Measurements from ENCODE around the gene CUL3. TPM values are rescaled to one million over a fixed set of nuclear protein-coding genes. Genes with fewer than 3 reads are reported as not detected.
"Not testable (repeated sequence)": the region's sequence is repeated elsewhere in the genome, so short reads cannot be mapped to it uniquely, and the experiment has no call there.

The CUL3 gene
- total and polyA plus RNA-seq, 2 experiments from 2014 or later = 66.4 to 79.0 TPM

DNA sequence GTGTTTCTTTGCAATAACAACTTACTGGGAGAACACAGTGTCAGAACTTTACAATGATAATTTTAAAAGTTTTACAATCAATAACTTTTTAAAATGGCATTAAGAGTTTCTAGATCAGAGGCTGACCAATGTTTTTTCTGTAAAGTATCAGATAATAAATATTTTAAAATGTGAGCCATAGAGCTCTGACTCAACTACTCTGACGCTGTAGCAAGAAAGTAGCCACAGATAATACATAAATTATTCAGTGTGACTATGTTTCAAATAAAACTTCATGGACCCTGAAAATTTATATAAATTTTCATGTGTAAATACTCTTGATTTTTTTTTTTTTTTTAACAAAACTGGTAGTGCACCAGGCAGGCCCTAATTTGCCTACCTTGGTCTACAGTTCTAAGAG lies 77.4 kb downstream of the CUL3 start:
- H3K4me3 ChIP-seq = no peak overlapping the region
- 97% methylated on average over 1 of the region's 1 CpG for WGBS (ENCODE audit: low lambda C conversion rate, missing lambda C conversion rate)
- no peak for TF ChIP-seq EZH2phosphoT487 (IDR thresholded peaks at IDR 0.05; ENCODE audit: low read depth, severe bottlenecking, unreplicated experiment)
- TF ChIP-seq, protein P1, sequence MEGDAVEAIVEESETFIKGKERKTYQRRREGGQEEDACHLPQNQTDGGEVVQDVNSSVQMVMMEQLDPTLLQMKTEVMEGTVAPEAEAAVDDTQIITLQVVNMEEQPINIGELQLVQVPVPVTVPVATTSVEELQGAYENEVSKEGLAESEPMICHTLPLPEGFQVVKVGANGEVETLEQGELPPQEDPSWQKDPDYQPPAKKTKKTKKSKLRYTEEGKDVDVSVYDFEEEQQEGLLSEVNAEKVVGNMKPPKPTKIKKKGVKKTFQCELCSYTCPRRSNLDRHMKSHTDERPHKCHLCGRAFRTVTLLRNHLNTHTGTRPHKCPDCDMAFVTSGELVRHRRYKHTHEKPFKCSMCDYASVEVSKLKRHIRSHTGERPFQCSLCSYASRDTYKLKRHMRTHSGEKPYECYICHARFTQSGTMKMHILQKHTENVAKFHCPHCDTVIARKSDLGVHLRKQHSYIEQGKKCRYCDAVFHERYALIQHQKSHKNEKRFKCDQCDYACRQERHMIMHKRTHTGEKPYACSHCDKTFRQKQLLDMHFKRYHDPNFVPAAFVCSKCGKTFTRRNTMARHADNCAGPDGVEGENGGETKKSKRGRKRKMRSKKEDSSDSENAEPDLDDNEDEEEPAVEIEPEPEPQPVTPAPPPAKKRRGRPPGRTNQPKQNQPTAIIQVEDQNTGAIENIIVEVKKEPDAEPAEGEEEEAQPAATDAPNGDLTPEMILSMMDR (IDR thresholded peaks at IDR 0.05; ENCODE audit: poor library complexity) = no peak
- TF ChIP-seq EZH2 (IDR thresholded peaks at IDR 0.05; ENCODE audit: borderline replicate concordance) = no peak
- peaks cover 21% of the 10 kb centered on the region for H3K79me2 ChIP-seq
- no peaks in the 10 kb centered on the region for H3K9me2 ChIP-seq (replicated peaks; ENCODE audit: insufficient read depth)
- DNase-seq (ENCODE audit: low spot score) = no peak
- no peaks in the 10 kb centered on the region for H3K27me3 ChIP-seq
- no peak overlapping the region for H3K4me2 ChIP-seq
- no peaks in the 10 kb centered on the region for H3K9me3 ChIP-seq (ENCODE audit: low read depth)
- no peak overlapping the region for H3K27ac ChIP-seq
- no peaks in the 10 kb centered on the region for H3K36me3 ChIP-seq (replicated peaks; ENCODE audit: insufficient read depth, low read depth)
- H4K20me1 ChIP-seq (ENCODE audit: insufficient read depth, poor library complexity, severe bottlenecking) = no peaks in the 10 kb centered on the region
- H3K4me1 ChIP-seq (ENCODE audit: insufficient read depth) = no peaks in the 10 kb centered on the region
- H2AFZ ChIP-seq = no peak overlapping the region

DNA sequence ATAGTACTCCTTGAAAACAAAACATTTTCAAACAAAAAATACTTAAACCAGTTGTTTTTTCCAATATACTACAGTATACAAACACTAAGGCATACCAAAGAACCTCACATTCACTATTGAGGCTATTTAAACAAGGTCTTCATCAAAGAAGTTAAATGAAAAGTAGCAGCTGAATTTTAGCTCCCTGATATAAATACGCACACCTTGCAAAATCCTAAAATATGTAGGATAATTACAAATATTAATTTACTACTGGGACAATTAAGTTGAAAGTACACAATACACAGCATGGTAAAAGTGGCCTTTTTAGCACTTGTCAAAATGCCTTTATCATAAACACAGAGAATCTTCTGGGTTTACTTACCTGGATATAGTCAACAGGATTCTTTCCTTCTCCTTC lies 78.7 kb downstream of the CUL3 start:
- Histone ChIP-seq H4K20me1 (ENCODE audit: insufficient read depth, poor library complexity, severe bottlenecking) (no peaks in the 10 kb centered on the region), H3K4me1 (ENCODE audit: insufficient read depth) (no peaks in the 10 kb centered on the region), H3K27ac (no peak overlapping the region), H3K27me3 (no peaks in the 10 kb centered on the region), H3K9me2 (replicated peaks; ENCODE audit: insufficient read depth) (no peaks in the 10 kb centered on the region), H3K4me2 (no peak overlapping the region), H3K79me2 (peaks cover 11% of the 10 kb centered on the region), H3K4me3 (no peak overlapping the region), H3K36me3 (replicated peaks; ENCODE audit: insufficient read depth, low read depth) (no peaks in the 10 kb centered on the region), H2AFZ (no peak overlapping the region), H3K9me3 (ENCODE audit: low read depth) (no peaks in the 10 kb centered on the region)
- DNase-seq (ENCODE audit: low spot score) = no peak
- WGBS (ENCODE audit: low lambda C conversion rate, missing lambda C conversion rate) = 100% methylated on average over 1 of the region's 1 CpG
- TF ChIP-seq, protein P1 (IDR thresholded peaks at IDR 0.05; ENCODE audit: poor library complexity) = no peak
- TF ChIP-seq EZH2phosphoT487 (IDR thresholded peaks at IDR 0.05; ENCODE audit: low read depth, severe bottlenecking, unreplicated experiment) = no peak
- no peak for TF ChIP-seq EZH2 (IDR thresholded peaks at IDR 0.05; ENCODE audit: borderline replicate concordance)

DNA sequence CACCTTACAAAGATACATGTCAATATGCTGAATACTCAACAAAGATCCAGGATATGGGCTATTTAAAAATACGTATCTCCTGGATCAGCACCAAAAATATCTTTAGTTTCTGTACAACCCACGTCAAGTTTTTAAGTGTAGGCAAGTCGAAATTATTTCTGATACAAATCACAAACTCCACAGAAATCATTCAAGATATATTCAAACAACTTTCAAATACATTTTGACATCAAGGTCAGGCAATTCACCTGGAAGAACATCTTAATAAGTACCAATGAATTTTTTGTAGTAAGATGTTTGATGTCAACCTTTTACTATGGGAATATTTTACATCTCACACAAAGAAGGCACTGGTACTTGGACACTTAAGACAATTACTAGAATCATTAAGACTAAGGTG lies 86.2 kb downstream of the CUL3 start:
- no peak for DNase-seq (ENCODE audit: low spot score)
- Histone ChIP-seq H3K4me2 (no peak overlapping the region), H3K36me3 (replicated peaks; ENCODE audit: insufficient read depth, low read depth) (no peaks in the 10 kb centered on the region), H3K4me3 (no peak overlapping the region), H3K9me3 (ENCODE audit: low read depth) (no peaks in the 10 kb centered on the region), H3K27ac (no peak overlapping the region), H3K9me2 (replicated peaks; ENCODE audit: insufficient read depth) (no peaks in the 10 kb centered on the region), H3K79me2 (peaks cover 5% of the 10 kb centered on the region), H3K4me1 (ENCODE audit: insufficient read depth) (no peaks in the 10 kb centered on the region), H4K20me1 (ENCODE audit: insufficient read depth, poor library complexity, severe bottlenecking) (no peaks in the 10 kb centered on the region), H3K27me3 (no peaks in the 10 kb centered on the region), H2AFZ (no peak overlapping the region)
- 98% methylated on average over 3 of the region's 3 CpGs for WGBS (ENCODE audit: low lambda C conversion rate, missing lambda C conversion rate)
- TF ChIP-seq, protein P1 (IDR thresholded peaks at IDR 0.05; ENCODE audit: poor library complexity) = no peak
- TF ChIP-seq EZH2phosphoT487 (IDR thresholded peaks at IDR 0.05; ENCODE audit: low read depth, severe bottlenecking, unreplicated experiment) (no peak), EZH2 (IDR thresholded peaks at IDR 0.05; ENCODE audit: borderline replicate concordance) (no peak)

DNA sequence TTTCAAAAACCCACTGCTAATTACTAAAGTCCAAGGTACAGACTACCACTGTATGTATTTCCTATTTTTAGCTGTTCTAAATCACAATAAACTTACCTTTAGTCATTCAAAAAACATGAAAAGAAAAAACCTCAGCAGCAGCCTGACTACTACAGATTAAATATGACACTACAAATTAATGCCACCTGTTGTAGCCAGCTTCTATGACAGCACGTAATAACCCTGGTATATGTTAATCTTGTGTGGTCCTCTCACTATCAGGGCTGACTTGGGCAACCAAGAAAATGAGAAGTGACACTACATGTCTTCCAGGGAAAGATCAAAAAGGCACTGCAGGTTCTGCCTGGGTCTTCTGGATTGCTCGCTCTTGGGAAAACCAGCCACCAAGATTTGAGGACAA lies 92.6 kb downstream of the CUL3 start:
- DNase-seq (ENCODE audit: low spot score) = no peak
- H3K4me2 ChIP-seq = peak overlapping the region; percentile 6
- TF ChIP-seq EZH2 (IDR thresholded peaks at IDR 0.05; ENCODE audit: borderline replicate concordance) (no peak), EZH2phosphoT487 (IDR thresholded peaks at IDR 0.05; ENCODE audit: low read depth, severe bottlenecking, unreplicated experiment) (no peak)
- TF ChIP-seq, protein P1 (IDR thresholded peaks at IDR 0.05; ENCODE audit: poor library complexity) = no peak
- no peaks in the 10 kb centered on the region for H3K9me3 ChIP-seq (ENCODE audit: low read depth)
- peaks cover 6% of the 10 kb centered on the region for H3K4me1 ChIP-seq (ENCODE audit: insufficient read depth)
- peaks cover 46% of the 10 kb centered on the region for H3K79me2 ChIP-seq
- no peak overlapping the region for H2AFZ ChIP-seq
- no peaks in the 10 kb centered on the region for H3K9me2 ChIP-seq (replicated peaks; ENCODE audit: insufficient read depth)
- H3K4me3 ChIP-seq = no peak overlapping the region
- 82% methylated on average over 2 of the region's 2 CpGs for WGBS (ENCODE audit: low lambda C conversion rate, missing lambda C conversion rate)
- H4K20me1 ChIP-seq (ENCODE audit: insufficient read depth, poor library complexity, severe bottlenecking) = no peaks in the 10 kb centered on the region
- H3K36me3 ChIP-seq (replicated peaks; ENCODE audit: insufficient read depth, low read depth) = no peaks in the 10 kb centered on the region
- H3K27me3 ChIP-seq = no peaks in the 10 kb centered on the region
- H3K27ac ChIP-seq = no peak overlapping the region

DNA sequence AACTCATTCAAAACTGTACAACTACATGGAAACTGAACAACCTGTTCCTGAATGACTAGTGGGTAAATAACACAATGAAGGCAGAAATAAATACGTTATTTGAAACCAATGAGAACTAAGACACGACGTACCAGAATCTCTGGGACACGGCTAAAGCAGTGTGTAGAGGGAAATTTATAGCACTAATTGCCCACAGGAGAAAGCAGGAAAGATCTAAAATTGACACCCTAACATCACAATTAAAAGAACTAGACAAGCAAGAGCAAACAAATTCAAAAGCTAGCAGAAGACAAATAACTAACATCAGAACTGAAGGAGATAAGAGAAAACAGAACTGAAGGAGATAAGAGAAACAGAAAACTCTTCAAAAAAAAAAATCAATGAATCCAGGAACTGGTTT lies 97.2 kb downstream of the CUL3 start:
- not testable (repeated sequence) for H3K9me3 ChIP-seq (ENCODE audit: low read depth); H3K9me2 ChIP-seq (replicated peaks; ENCODE audit: insufficient read depth); H3K4me2 ChIP-seq; H3K27me3 ChIP-seq; H3K36me3 ChIP-seq (replicated peaks; ENCODE audit: insufficient read depth, low read depth); H3K27ac ChIP-seq; DNase-seq (ENCODE audit: low spot score); H2AFZ ChIP-seq; H3K4me3 ChIP-seq; H4K20me1 ChIP-seq (ENCODE audit: insufficient read depth, poor library complexity, severe bottlenecking)
- Histone ChIP-seq H3K79me2 (peaks cover 54% of the 10 kb centered on the region), H3K4me1 (ENCODE audit: insufficient read depth) (peaks cover 21% of the 10 kb centered on the region)
- WGBS (ENCODE audit: low lambda C conversion rate, missing lambda C conversion rate) = 100% methylated on average over 4 of the region's 4 CpGs

Data from hepatocyte (in vitro differentiated cells).